Fibroblast of skin of right biceps (primary cell): Measurements from ENCODE around the gene ATP10A.
"Not testable (repeated sequence)": the region's sequence is repeated elsewhere in the genome, so short reads cannot be mapped to it uniquely, and the experiment has no call there.

Experiments used
- DNase-seq: peaks from one replicate; pipeline ENCODE4 v3.0.0-alpha.2; 2013

Gene ATP10A

GRCh38 chr15:25674913-25675312, 188.2 kb downstream of the ATP10A start:
- no peak for DNase-seq

GRCh38 chr15:25673972-25674371, 189.2 kb downstream of the ATP10A start:
- no peak for DNase-seq

- DNase-seq, result no peak
Measured at GRCh38 chr15:25673351-25673750, 189.8 kb downstream of the ATP10A start.

GRCh38 chr15:25671132-25671531, 192.0 kb downstream of the ATP10A start:
- DNase-seq, result peak; percentile 46

- DNase-seq, result no peak
Measured at GRCh38 chr15:25670621-25671020, 192.5 kb downstream of the ATP10A start.

- peak; percentile 84 for DNase-seq
Measured at GRCh38 chr15:25670025-25670554, 193.0 kb downstream of the ATP10A start.

- DNase-seq, result peak; percentile 15
Measured at GRCh38 chr15:25668901-25669300, 194.2 kb downstream of the ATP10A start.

GRCh38 chr15:25668236-25668795, 194.8 kb downstream of the ATP10A start:
- DNase-seq, result no peak

- no peak for DNase-seq
Measured at GRCh38 chr15:25667829-25668228, 195.3 kb downstream of the ATP10A start.

GRCh38 chr15:25665913-25666312, 197.2 kb downstream of the ATP10A start:
- DNase-seq, result no peak

GRCh38 chr15:25664761-25665160, 198.4 kb downstream of the ATP10A start:
- DNase-seq, result peak; percentile 27

GRCh38 chr15:25663515-25663914, 199.6 kb downstream of the ATP10A start:
- DNase-seq, result no peak

GRCh38 chr15:25661898-25662297, 201.2 kb downstream of the ATP10A start:
- no peak for DNase-seq

- DNase-seq, result no peak
Measured at GRCh38 chr15:25659251-25659650, 203.9 kb downstream of the ATP10A start.

- DNase-seq, result no peak
Measured at GRCh38 chr15:25658560-25658959, 204.6 kb downstream of the ATP10A start.

GRCh38 chr15:25655207-25655948, 207.7 kb downstream of the ATP10A start:
- DNase-seq, result no peak

- no peak for DNase-seq
Measured at GRCh38 chr15:25653371-25653770, 209.8 kb downstream of the ATP10A start.

- no peak for DNase-seq
Measured at GRCh38 chr15:25652704-25653103, 210.4 kb downstream of the ATP10A start.

GRCh38 chr15:25649390-25649789, 213.7 kb downstream of the ATP10A start:
- no peak for DNase-seq

- DNase-seq, result no peak
Measured at GRCh38 chr15:25643120-25643519, 220.0 kb downstream of the ATP10A start.

GRCh38 chr15:25641762-25642161, 221.4 kb downstream of the ATP10A start:
- DNase-seq, result no peak

GRCh38 chr15:25641361-25641760, 221.8 kb downstream of the ATP10A start:
- DNase-seq, result no peak

GRCh38 chr15:25640959-25641358, 222.2 kb downstream of the ATP10A start:
- DNase-seq, result not testable (repeated sequence)

- no peak for DNase-seq
Measured at GRCh38 chr15:25640381-25640780, 222.7 kb downstream of the ATP10A start.

- DNase-seq, result not testable (repeated sequence)
Measured at GRCh38 chr15:25636486-25636885, 226.6 kb downstream of the ATP10A start.
